Esophagus muscularis mucosa (tissue), 4 donors: ENCODE measurements around the gene ATAD3B. TPM values are rescaled to one million over a fixed set of nuclear protein-coding genes. Genes with fewer than 3 reads are reported as not detected.

Source experiments
- DNase-seq: peaks from one replicate; pipeline ENCODE4 v3.0.0-alpha.2; 2017; ENCODE audit errors: extremely low spot score
- H3K27ac ChIP-seq, 4 donors: fragments of 200-600 bp; sonication (generic); replicated peaks in 1 of 4; 1 replicate in 3 of 4; 2 replicates in 1 of 4; pipeline ENCODE4 v1.5.1; 2016 to 2019; ENCODE audit warnings: mild to moderate bottlenecking in 1 of 4
- H3K27me3 ChIP-seq, 4 donors: fragments of 200-600 bp; sonication (generic); one replicate each; pipeline versions ENCODE4 v1.5.1 to v1.6.0; 2016 to 2019
- H3K36me3 ChIP-seq, 4 donors: fragments of 200-600 bp; sonication (generic); one replicate each; pipeline ENCODE4 v1.5.1; 2016 to 2019
- H3K4me1 ChIP-seq, 4 donors: fragments of 200-600 bp; sonication (generic); one replicate each; pipeline ENCODE4 v1.5.1; 2016 to 2019
- H3K4me3 ChIP-seq, 4 donors: fragments of 200-600 bp; sonication (generic); 1 replicate in 2 of 4; 2 replicates in 2 of 4; pipeline ENCODE4 v1.5.1; 2016 to 2019; ENCODE audit warnings: mild to moderate bottlenecking in 4 of 4, moderate library complexity in 1 of 4
- H3K9me3 ChIP-seq, 4 donors: fragments of 200-600 bp; sonication (generic); 1 replicate in 3 of 4; 2 replicates in 1 of 4; pipeline ENCODE4 v1.5.1; 2016 to 2019
- CTCF ChIP-seq, 3 experiments: fragments of 200-600 bp in 2 of 3; fragments of 450-650 bp in 1 of 3; sonication (generic) in 2 of 3; IDR thresholded peaks; one replicate each; pipeline ENCODE4 v1.5.1; 2017 to 2019; ENCODE audit warnings: antibody characterized with exemption in 3 of 3, mild to moderate bottlenecking in 2 of 3, moderate library complexity in 1 of 3
- EP300 ChIP-seq: sonication (generic); formaldehyde crosslinking; IDR thresholded peaks from one replicate; pipeline ENCODE4 v1.6.1; 2017; ENCODE audit warnings: antibody characterized with exemption
- POLR2A ChIP-seq: fragments of 450-650 bp; IDR thresholded peaks from one replicate; pipeline ENCODE4 v1.6.1; 2017; ENCODE audit warnings: antibody characterized with exemption, moderate library complexity, mild to moderate bottlenecking, low read depth
- POLR2AphosphoS5 ChIP-seq, 2 donors: sonication (generic); formaldehyde crosslinking; IDR thresholded peaks; one replicate each; pipeline ENCODE4 v1.6.1; 2017; ENCODE audit warnings: antibody characterized with exemption in 2 of 2
- WGBS: methylation state at CpG from one replicate; pipeline ENCODE4 v1.1.5; 2018; 5-methylcytosine and 5-hydroxymethylcytosine counted together
- intact Hi-C: fragments of 100-400 bp; cut with DNase I; formaldehyde crosslinking; loops from one replicate; pipeline ENCODE4 v1.15.1; 2023
- total RNA-seq, 4 donors: library from RNA; depleted of rRNA; stranded (reverse); fragments of >200 nt; gene quantifications; one replicate each; pipeline versions ENCODE4 v1.1.0 to v1.2.1, GENCODE V29; 2016

Gene ATAD3B
- total RNA-seq, 4 donors from 2014 or later = 9.7 to 14.9 (median 10.0) TPM

- peak; percentile 94 for DNase-seq
- Histone ChIP-seq H3K9me3 (no peaks in the 10 kb centered on the region), H3K4me3 (peak overlapping the region; percentile 67 to 81 (median 74)), H3K4me1 (peaks cover 86 to 100% (median 98%) of the 10 kb centered on the region in 4 donors), H3K27me3 (no peaks in the 10 kb centered on the region), H3K36me3 (peaks cover 0 to 6% (median 2%) of the 10 kb centered on the region in 4 donors), H3K27ac (peak overlapping the region; percentile 96 to 98 (median 97))
- 13% methylated on average over 12 of the region's 34 CpGs for WGBS
- TF ChIP-seq POLR2A = no peak
- TF ChIP-seq CTCF (IDR thresholded peaks at IDR 0.05) = no peak
- TF ChIP-seq POLR2AphosphoS5 (IDR thresholded peaks at IDR 0.05) = peak; percentile 64 to 85
- peak; percentile 93 for TF ChIP-seq EP300
- intact Hi-C loops = no loop called here
Observed at GRCh38 chr1:1432951-1433803, 38.4 kb upstream of the ATAD3B start.

GRCh38 chr1:1433804-1434130, 37.8 kb upstream of the ATAD3B start:
- 7% methylated on average over 5 of the region's 12 CpGs for WGBS
- H3K36me3 ChIP-seq = peaks cover 0 to 9% (median 5%) of the 10 kb centered on the region in 4 donors
- H3K27me3 ChIP-seq = no peaks in the 10 kb centered on the region
- peaks cover 80 to 100% (median 98%) of the 10 kb centered on the region in 4 donors for H3K4me1 ChIP-seq
- no peak for DNase-seq
- peak overlapping the region; percentile 67 to 81 (median 74) for H3K4me3 ChIP-seq
- intact Hi-C loops = no loop called here
- H3K27ac ChIP-seq = peak overlapping the region; percentile 96 to 98 (median 97)
- no peak for TF ChIP-seq CTCF (IDR thresholded peaks at IDR 0.05)
- no peak for TF ChIP-seq POLR2A
- TF ChIP-seq POLR2AphosphoS5 (IDR thresholded peaks at IDR 0.05) = no peak
- no peak for TF ChIP-seq EP300
- H3K9me3 ChIP-seq = no peaks in the 10 kb centered on the region

GRCh38 chr1:1434131-1434823, 37.3 kb upstream of the ATAD3B start:
- Histone ChIP-seq H3K36me3 (peaks cover 0 to 14% (median 8%) of the 10 kb centered on the region in 4 donors), H3K4me1 (peaks cover 75 to 100% (median 94%) of the 10 kb centered on the region in 4 donors), H3K9me3 (no peaks in the 10 kb centered on the region), H3K27ac (peak overlapping the region; percentile 96 to 98 (median 97)), H3K27me3 (no peaks in the 10 kb centered on the region), H3K4me3 (peak overlapping the region; percentile 67 to 81 (median 74))
- 0% methylated on average over 6 of the region's 32 CpGs for WGBS
- DNase-seq = no peak
- TF ChIP-seq POLR2AphosphoS5 (IDR thresholded peaks at IDR 0.05) = peak; percentile 70 to 78
- TF ChIP-seq CTCF (IDR thresholded peaks at IDR 0.05) = no peak
- intact Hi-C loops = no loop called here

GRCh38 chr1:1434824-1435105, 36.8 kb upstream of the ATAD3B start:
- peak overlapping the region; percentile 96 to 98 (median 97) for H3K27ac ChIP-seq
- no peak for TF ChIP-seq EP300
- no peak for TF ChIP-seq POLR2A
- TF ChIP-seq CTCF (IDR thresholded peaks at IDR 0.05) = no peak
- no peak for TF ChIP-seq POLR2AphosphoS5 (IDR thresholded peaks at IDR 0.05)
- no peak for DNase-seq
- H3K9me3 ChIP-seq = no peaks in the 10 kb centered on the region
- intact Hi-C loops = no loop called here
- peak overlapping the region; percentile 67 to 81 (median 74) for H3K4me3 ChIP-seq
- peaks cover 70 to 100% (median 90%) of the 10 kb centered on the region in 4 donors for H3K4me1 ChIP-seq
- H3K36me3 ChIP-seq = peaks cover 0 to 17% (median 10%) of the 10 kb centered on the region in 4 donors
- H3K27me3 ChIP-seq = no peaks in the 10 kb centered on the region
- 49% methylated on average over 4 of the region's 4 CpGs for WGBS
